Measurements from ENCODE around the gene CYP2R1. TPM values are rescaled to one million over a fixed set of nuclear protein-coding genes. Genes with fewer than 3 reads are reported as not detected.

Gene CYP2R1
- total and polyA plus RNA-seq, 8 donors, result 11.5 to 34.8 (median 29.6) TPM

- Histone ChIP-seq H3K27me3 (no peaks in the 10 kb centered on the region), H3K9me3 (no peaks in the 10 kb centered on the region), H3K4me1 (peaks cover 0 to 28% of the 10 kb centered on the region in 2 donors), H3K36me3 (no peaks in the 10 kb centered on the region), H3K4me3 (no peak overlapping the region), H3K27ac (no peak overlapping the region)
- ATAC-seq (peak; percentile 60), DNase-seq (peak in 1 of 4 donors; percentile 46)
- TF ChIP-seq CTCF (IDR thresholded peaks at IDR 0.05), result peak in 1 of 2 donors; percentile 63
- intact Hi-C loops (cut with DNase I), result loop anchor here in 1 of 2 donors (5.0 to 10.0 kb wide), 3 partner anchors 116 to 374 kb away; partner anchors contain the start of gene CALCB
These were observed 16.3 kb upstream of the CYP2R1 start for GRCh38 chr11:14908214-14908880.

- peak; percentile 78 to 89 for TF ChIP-seq CTCF (IDR thresholded peaks at IDR 0.05)
- intact Hi-C loops (cut with DNase I), result loop anchor here in 1 of 2 donors (5.0 to 10.0 kb wide), 3 partner anchors 115 to 373 kb away; partner anchors contain the start of gene CALCB
- Histone ChIP-seq H3K4me3 (no peak overlapping the region), H3K36me3 (no peaks in the 10 kb centered on the region), H3K4me1 (peaks cover 0 to 28% of the 10 kb centered on the region in 2 donors), H3K27ac (no peak overlapping the region), H3K27me3 (no peaks in the 10 kb centered on the region), H3K9me3 (no peaks in the 10 kb centered on the region)
- ATAC-seq, result peak; percentile 85
- DNase-seq, result peak; percentile 41 to 95 (median 74)
These were observed 15.6 kb upstream of the CYP2R1 start for GRCh38 chr11:14907411-14908213.

- Histone ChIP-seq H3K27me3 (no peaks in the 10 kb centered on the region), H3K9me3 (no peaks in the 10 kb centered on the region), H3K4me1 (peaks cover 0 to 28% of the 10 kb centered on the region in 2 donors), H3K27ac (no peak overlapping the region), H3K36me3 (no peaks in the 10 kb centered on the region), H3K4me3 (no peak overlapping the region)
- ATAC-seq (no peak), DNase-seq (no peak)
- intact Hi-C loops (cut with DNase I), result loop anchor here in 1 of 2 donors (5.0 to 10.0 kb wide), 3 partner anchors 115 to 372 kb away; partner anchors contain the start of gene CALCB
- TF ChIP-seq CTCF (IDR thresholded peaks at IDR 0.05), result no peak
These were observed 15.0 kb upstream of the CYP2R1 start for GRCh38 chr11:14906993-14907392.

GRCh38 chr11:14906578-14906977 is 14.5 kb upstream of the CYP2R1 start:
- intact Hi-C loops (cut with DNase I), result loop anchor here in 1 of 2 donors (5.0 to 10.0 kb wide), 3 partner anchors 114 to 372 kb away; partner anchors contain the start of gene CALCB
- Histone ChIP-seq H3K9me3 (no peaks in the 10 kb centered on the region), H3K36me3 (no peaks in the 10 kb centered on the region), H3K4me3 (no peak overlapping the region), H3K27ac (no peak overlapping the region), H3K27me3 (no peaks in the 10 kb centered on the region), H3K4me1 (peaks cover 0 to 28% of the 10 kb centered on the region in 2 donors)
- no peak for TF ChIP-seq CTCF (IDR thresholded peaks at IDR 0.05)
- ATAC-seq (no peak), DNase-seq (no peak)
